Measurements from ENCODE around the gene TMEM132C.

The TMEM132C gene

DNA sequence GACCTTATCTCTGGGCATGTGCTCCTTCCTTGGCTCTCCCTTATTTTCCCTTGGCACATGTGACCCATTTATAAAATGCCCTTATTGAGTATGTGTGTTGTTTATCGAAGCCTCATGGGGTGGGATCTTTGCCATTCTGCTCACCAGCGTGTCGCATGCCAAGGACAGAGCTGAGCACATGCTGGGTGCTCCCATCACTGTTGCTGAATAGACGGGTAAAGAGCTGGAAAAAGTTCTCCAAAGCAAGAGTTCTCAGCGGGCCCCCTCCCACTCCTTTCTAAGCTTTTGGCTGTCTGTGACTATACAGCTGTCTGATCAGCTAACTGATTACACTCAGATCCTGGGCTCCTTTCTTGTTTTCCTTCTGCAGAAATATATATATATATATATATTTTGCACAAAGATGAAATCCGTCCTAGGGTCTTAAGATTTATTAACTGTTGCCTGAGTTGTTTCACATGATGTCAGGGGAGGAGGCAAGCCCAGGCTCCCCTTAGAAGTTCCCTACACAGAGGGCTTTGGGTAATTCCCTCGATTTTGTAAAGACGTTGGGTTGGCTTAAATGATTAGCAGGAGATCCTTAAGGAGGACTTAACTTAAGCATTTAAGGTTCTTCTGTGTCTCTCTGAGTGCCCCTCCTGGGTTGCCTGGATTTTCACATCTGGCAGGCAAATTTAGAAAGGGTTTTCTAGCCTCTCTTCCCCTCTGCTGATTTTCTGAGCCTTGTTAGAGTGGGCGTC, 71.6 kb downstream of the TMEM132C start:
- DNase-seq (ENCODE audit: low spot score) (no peak), FAIRE-seq (no peak)

DNA sequence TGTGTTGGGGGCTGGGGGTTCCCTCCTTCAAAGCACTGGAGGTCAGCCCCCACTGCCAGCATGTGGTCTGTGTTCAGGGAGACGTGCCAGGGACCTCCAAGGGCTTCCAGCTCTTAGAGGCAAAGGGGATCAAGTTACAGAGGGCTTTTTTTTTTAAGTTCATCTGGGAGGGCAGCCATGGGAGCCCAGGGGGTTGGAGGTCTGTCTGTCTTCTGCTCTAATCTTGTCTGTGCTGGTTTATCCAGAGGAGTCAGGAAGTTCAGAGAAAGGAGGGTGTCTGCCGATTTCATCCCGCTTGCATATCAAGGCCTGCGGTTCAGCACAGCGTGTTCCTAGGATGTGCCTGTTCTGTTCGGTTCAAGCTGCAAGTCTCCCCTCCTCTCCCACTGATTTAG, 72.2 kb downstream of the TMEM132C start:
- DNase-seq (ENCODE audit: low spot score) (no peak), FAIRE-seq (no peak)

DNA sequence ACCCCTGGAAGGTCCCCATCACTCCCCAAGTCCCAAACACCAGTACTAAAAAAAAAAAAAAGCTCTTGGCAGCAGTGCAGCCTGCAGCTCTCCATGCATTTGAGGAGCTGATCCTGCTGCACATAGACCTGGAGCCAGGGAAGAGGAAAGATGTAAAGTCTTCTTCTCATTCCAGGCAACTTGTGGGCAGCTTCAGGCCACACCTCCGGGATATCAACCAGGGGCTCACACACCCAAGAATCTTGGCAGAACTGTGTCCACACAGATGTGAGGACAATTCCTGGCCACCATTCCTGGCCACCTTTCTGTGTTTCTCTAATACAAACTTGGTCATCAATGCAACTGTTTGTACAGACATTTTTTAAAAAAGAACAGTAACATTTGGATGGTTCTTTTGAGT, 72.7 kb downstream of the TMEM132C start:
- FAIRE-seq = no peak
- no peak for DNase-seq (ENCODE audit: low spot score)

DNA sequence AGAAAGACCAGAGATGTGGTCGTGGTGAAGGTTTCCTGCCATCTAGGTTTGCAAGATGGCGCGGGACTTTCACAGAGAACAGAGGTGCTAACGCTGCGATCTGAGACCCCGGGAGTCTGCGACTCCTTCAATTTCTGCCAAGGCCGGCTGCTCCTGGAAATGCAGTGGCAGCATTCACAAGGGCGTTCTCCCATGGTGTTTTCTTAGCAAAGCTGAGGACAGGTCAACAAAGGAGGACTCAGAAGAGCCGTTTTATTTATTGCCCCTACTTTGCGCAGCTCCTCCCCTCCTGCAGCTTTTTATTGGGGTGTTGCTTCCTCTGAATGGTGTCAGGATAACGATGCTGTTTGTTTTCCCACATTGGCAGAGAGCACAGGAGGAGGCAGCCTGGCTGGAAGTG, 86.3 kb downstream of the TMEM132C start:
- no peak for DNase-seq (ENCODE audit: low spot score)
- no peak for FAIRE-seq

- FAIRE-seq = no peak
- DNase-seq (ENCODE audit: low spot score) = no peak
These were observed 89.6 kb downstream of the TMEM132C start for GRCh38 chr12:128356547-128356946.

DNA sequence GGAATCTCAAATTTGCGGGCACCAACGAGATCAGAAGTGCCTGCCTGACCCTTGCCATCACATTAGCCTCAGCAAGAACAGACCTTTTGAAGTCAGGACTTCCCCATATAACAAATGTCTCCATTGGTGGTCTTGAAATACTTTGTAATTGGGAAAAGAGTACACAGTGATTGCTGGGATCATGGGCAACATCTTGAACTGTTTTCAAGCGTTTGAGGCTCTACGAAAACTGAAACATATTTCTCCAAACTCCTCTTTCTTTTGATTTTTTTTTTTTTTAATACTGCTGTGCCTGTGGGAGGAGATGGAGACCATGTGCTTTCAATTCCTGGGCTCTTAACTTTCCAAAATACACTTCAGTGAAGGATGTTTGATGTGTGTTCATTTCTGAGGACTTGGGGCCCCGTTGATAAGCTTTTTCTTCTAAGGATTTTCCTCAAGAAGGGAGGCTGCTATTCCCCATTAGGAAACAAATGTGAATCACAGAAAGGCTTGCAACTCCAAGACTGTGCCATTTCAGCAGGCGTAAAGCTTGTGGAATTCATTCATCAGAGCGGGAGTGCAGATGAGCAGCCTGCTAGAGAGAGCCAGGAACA, 94.5 kb downstream of the TMEM132C start:
- DNase-seq (ENCODE audit: low spot score) = no peak
- FAIRE-seq = no peak

DNA sequence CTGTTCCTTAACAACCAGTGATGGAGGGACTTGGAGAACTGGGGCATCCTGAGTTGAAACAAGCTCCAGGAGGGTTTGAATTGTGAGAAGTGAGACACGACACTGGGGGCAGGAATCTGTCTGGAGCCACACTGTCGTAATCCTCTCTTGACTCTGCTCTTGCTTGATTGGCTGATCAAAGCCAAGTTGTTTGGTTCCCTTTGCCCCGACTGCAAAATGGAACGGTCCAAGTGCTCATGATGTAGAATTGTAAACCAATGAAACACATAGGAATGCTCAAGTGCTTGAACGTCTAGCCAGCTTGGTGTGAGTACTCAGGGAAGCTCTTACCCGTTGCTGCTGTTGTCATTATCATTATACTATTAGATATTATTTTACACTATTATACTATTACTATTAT, 98.1 kb downstream of the TMEM132C start:
- FAIRE-seq (no peak), DNase-seq (ENCODE audit: low spot score) (no peak)

GRCh38 chr12:128365651-128366231, 98.8 kb downstream of the TMEM132C start:
- no peak for DNase-seq (ENCODE audit: low spot score)

GRCh38 chr12:128367961-128368360, 101.0 kb downstream of the TMEM132C start:
- no peak for DNase-seq (ENCODE audit: low spot score)
- FAIRE-seq = no peak

More at GRCh38 chr12:128365651-128366231, 98.8 kb downstream of the TMEM132C start:
- no peak for FAIRE-seq

DNA sequence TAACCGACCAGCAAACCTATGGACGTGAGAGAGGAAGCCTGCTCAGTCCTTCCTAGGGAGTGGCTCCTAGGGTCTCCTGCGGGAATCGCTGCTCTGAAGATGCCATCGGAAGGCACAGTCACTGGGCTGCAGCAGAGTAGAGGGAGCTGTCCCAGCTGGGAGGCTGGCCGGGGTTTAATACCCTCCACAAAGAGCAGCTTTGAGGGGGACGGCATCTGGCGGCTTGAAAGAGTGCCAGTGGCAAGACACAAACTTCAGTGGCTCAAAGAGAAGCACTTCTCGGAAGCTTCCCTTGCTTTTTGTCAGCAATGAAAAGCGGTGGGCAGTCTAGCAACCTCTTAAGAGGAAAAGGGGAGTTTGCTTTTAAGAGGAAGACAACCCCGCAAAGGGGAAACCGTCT, 114.6 kb downstream of the TMEM132C start:
- DNase-seq (ENCODE audit: low spot score) (no peak), FAIRE-seq (no peak)

DNA sequence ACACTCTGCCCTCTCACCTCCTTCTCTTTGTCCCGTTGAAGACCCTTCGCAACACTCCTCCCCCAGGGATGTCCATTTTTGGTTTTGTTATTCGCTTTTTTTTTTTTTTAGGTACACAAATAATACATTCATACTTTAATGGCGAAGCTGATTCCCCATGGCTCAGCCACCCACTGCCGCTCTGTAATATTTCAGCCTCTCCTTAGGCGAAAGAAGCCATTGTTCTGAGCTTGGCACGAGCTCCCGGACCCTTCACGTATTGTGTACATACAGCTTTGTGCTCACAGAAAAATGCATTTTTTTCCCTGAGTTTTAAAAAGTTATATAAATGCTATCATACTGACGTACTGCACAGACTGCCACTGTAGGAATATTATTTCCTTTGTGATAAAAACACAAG, 115.0 kb downstream of the TMEM132C start:
- DNase-seq (ENCODE audit: low spot score) = no peak
- FAIRE-seq = no peak

DNA sequence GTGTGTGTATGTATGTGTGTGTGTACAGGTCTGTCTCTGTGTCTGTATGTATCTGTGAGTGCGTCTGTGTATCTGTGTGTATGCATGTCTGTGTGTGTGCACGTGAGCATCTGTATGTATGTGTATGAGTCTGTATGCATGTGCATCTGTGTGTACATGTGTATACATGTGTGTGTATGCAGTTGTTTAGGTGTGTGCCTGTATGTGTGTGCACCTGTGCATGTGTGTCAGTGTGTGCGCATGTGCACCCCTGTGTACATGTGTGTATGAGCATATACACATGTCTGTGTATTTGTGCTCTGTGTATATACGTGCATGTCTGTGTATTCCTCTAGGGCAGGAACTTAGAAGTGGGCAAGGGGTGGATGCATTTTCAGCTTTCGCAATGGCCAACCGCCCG, 116.0 kb downstream of the TMEM132C start:
- FAIRE-seq = no peak
- DNase-seq (ENCODE audit: low spot score) = no peak

- FAIRE-seq (no peak), DNase-seq (ENCODE audit: low spot score) (no peak)
These were observed 116.5 kb downstream of the TMEM132C start for GRCh38 chr12:128383357-128383937.

DNA sequence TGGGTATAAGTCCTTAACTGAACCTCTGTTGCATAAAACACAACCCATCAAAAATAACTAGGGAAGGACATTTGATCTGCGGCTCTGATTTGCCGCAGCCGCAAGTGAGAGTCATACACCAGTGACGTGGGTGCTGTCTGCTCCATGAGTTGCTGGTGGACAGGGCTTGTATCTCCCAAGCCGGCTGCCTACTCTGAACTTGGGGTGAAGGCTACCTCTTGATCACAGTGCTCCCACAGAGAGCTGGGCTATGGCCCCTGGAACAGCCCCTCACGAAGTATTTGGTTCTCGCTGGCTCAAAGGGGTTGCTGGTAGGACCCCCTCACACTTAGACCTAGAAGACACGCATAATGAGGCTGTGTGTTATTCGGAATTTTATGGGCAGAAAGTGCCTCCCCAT, 118.8 kb downstream of the TMEM132C start:
- DNase-seq (ENCODE audit: low spot score) (no peak), FAIRE-seq (no peak)

DNA sequence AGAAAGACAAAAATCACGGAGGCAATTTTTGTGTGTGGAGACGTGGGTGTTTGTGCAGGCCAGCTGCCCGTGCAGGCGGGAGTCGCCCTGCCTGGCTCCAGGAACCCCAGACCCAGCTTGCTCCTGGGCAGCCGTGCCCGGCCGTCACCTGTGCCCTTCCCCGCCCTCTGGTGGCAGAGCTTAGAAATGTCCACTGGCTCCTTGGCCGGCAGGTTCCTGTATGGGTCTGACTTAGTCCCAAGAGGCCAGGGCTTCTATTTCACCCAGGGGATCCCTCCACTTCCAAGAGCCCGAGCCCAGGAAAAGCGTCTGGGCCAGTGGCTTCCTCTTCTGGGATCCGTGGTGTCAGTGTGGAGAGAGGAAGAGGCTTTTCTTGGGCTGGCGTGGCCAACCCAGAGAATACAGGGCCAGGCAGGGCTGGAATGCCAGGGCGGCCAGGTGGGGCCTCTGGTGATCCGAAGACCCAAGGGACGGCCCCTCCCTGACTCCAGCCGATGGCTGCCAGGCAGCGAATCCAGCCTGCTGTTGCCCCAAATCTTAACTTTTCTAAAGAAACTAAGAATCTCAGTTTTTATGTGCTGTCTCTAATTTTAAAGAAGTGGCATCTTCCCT, 120.9 kb downstream of the TMEM132C start:
- DNase-seq (ENCODE audit: low spot score) (no peak), FAIRE-seq (no peak)

GRCh38 chr12:128388461-128389000, 121.6 kb downstream of the TMEM132C start:
- FAIRE-seq (no peak), DNase-seq (ENCODE audit: low spot score) (no peak)

- DNase-seq (ENCODE audit: low spot score) (no peak), FAIRE-seq (no peak)
These were observed 126.4 kb downstream of the TMEM132C start for GRCh38 chr12:128393346-128393745.

- no peak for DNase-seq (ENCODE audit: low spot score)
These were observed 127.2 kb downstream of the TMEM132C start for GRCh38 chr12:128394137-128394536.

GRCh38 chr12:128399253-128399652, 132.3 kb downstream of the TMEM132C start:
- FAIRE-seq = no peak

More at GRCh38 chr12:128394137-128394536, 127.2 kb downstream of the TMEM132C start:
- FAIRE-seq = no peak

GRCh38 chr12:128402486-128403243, 135.7 kb downstream of the TMEM132C start:
- DNase-seq (ENCODE audit: low spot score) (no peak), FAIRE-seq (no peak)

More at GRCh38 chr12:128399253-128399652, 132.3 kb downstream of the TMEM132C start:
- DNase-seq (ENCODE audit: low spot score) = no peak

GRCh38 chr12:128408669-128409068, 141.7 kb downstream of the TMEM132C start:
- FAIRE-seq (no peak), DNase-seq (ENCODE audit: low spot score) (no peak)

Measured in RCC 7860 (cell line).